Regular cardiac myocyte (primary cell): ENCODE data around the gene BEND7. TPM values are rescaled to one million over a fixed set of nuclear protein-coding genes. Genes with fewer than 3 reads are reported as not detected.

ENCODE experiments used
- total RNA-seq: library from RNA; depleted of rRNA; stranded (reverse); fragments of >200 nt; gene quantifications from 2 replicates; pipeline ENCODE4 v1.2.3, GENCODE V29; 2014

The BEND7 gene
- 0.58 and 2.3 TPM in 2 replicates for total RNA-seq

GRCh38 chr10:13528875-13529713, at the start of gene BEND7:
TSS of gene BEND7 (minus strand) at chr10:13529014. CDS start at chr10:13528533, 481 bp downstream.

Other genes starting within 250 kb of the BEND7 start
- gene PHYH, start 228.9 kb downstream of the BEND7 start, total RNA-seq, result 18.6 and 24.0 TPM in 2 replicates
- 20.0 and 36.4 TPM in 2 replicates for gene SEPHS1, start 180.7 kb downstream of the BEND7 start, total RNA-seq
- 40.8 and 43.1 TPM in 2 replicates for gene PRPF18, start 58.0 kb upstream of the BEND7 start, total RNA-seq